Lower leg skin (tissue), 4 donors: ENCODE data around the gene POPDC2. TPM values are rescaled to one million over a fixed set of nuclear protein-coding genes. Genes with fewer than 3 reads are reported as not detected.

Experiments used
- DNase-seq, 2 donors: peaks; one replicate each; pipeline ENCODE4 v3.0.0-alpha.2; 2019; ENCODE audit warnings: low spot score in 2 of 2
- H3K4me3 ChIP-seq: fragments of 200-600 bp; sonication (generic); 2 replicates; pipeline ENCODE4 v1.5.1; 2017; ENCODE audit warnings: mild to moderate bottlenecking, low read depth; ENCODE audit not compliant: poor library complexity, severe bottlenecking
- POLR2A ChIP-seq, 2 donors: fragments of 450-650 bp; IDR thresholded peaks; one replicate each; pipeline ENCODE4 v1.6.1; 2016 to 2017; ENCODE audit warnings: antibody characterized with exemption in 2 of 2, mild to moderate bottlenecking in 1 of 2, moderate library complexity in 1 of 2
- WGBS, 2 donors: methylation state at CpG; one replicate each; pipeline ENCODE4 v1.1.5; 2018; 5-methylcytosine and 5-hydroxymethylcytosine counted together
- intact Hi-C: fragments of 100-400 bp; cut with DNase I; formaldehyde crosslinking; loops from one replicate; pipeline ENCODE4 v1.15.0; 2023; ENCODE audit warnings: low total_unique reads
- total RNA-seq, 4 donors: library from RNA; depleted of rRNA; stranded (reverse); fragments of >200 nt; gene quantifications; one replicate each; pipeline ENCODE4 v1.1.0, GENCODE V29; 2016
- TF ChIP-seq, protein P1 (sequence below), 3 donors: fragments of 450-650 bp; IDR thresholded peaks; one replicate each; pipeline ENCODE4 v1.5.1; 2016; ENCODE audit warnings: antibody characterized with exemption in 3 of 3, mild to moderate bottlenecking in 3 of 3, moderate library complexity in 2 of 3

The POPDC2 gene
- total RNA-seq, 4 donors from 2014 or later, result 0.97 to 1.9 (median 1.3) TPM

DNA sequence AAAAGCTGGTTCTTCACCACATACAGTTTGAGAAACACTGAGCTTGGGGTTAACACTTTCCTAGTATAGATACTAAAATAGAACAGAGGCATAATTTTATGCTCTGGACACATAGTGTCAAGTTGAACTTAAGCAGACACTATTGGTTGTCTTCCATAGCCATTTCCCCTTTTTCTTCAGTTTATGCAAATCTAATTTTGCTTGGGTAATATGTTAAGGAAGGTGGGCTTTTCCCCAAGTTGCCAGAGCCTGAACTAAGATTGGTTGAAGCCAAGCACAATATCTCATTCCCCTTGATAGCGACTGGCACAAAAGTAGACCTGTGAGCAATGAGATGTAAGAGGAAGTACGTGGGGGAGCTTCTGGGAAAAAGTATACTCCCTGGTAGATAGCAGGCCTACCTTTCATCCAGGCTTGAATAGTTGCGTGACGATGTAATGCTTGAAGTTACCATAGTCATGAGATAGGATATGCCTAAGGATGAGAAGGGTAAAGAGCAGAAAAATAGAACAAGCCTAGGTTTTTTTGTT, 4.5 kb upstream of the POPDC2 start:
- WGBS, 2 donors, result 88 to 91% methylated on average over 4 of the region's 4 CpGs
- TF ChIP-seq, protein P1, sequence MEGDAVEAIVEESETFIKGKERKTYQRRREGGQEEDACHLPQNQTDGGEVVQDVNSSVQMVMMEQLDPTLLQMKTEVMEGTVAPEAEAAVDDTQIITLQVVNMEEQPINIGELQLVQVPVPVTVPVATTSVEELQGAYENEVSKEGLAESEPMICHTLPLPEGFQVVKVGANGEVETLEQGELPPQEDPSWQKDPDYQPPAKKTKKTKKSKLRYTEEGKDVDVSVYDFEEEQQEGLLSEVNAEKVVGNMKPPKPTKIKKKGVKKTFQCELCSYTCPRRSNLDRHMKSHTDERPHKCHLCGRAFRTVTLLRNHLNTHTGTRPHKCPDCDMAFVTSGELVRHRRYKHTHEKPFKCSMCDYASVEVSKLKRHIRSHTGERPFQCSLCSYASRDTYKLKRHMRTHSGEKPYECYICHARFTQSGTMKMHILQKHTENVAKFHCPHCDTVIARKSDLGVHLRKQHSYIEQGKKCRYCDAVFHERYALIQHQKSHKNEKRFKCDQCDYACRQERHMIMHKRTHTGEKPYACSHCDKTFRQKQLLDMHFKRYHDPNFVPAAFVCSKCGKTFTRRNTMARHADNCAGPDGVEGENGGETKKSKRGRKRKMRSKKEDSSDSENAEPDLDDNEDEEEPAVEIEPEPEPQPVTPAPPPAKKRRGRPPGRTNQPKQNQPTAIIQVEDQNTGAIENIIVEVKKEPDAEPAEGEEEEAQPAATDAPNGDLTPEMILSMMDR (IDR thresholded peaks at IDR 0.05), result no peak
- no peak for TF ChIP-seq POLR2A (IDR thresholded peaks at IDR 0.05)
- intact Hi-C loops, result no loop called here
- H3K4me3 ChIP-seq, result no peak overlapping the region
- no peak for DNase-seq

- intact Hi-C loops, result no loop called here
- 72 to 74% methylated on average over 4 of the region's 4 CpGs for WGBS, 2 donors
- TF ChIP-seq, protein P1 (IDR thresholded peaks at IDR 0.05), result no peak
- no peak for TF ChIP-seq POLR2A (IDR thresholded peaks at IDR 0.05)
- no peak overlapping the region for H3K4me3 ChIP-seq
- no peak for DNase-seq
Observed at GRCh38 chr3:119664370-119664769, 4.0 kb upstream of the POPDC2 start.

- 86 to 87% methylated on average over 2 of the region's 2 CpGs for WGBS, 2 donors
- TF ChIP-seq POLR2A (IDR thresholded peaks at IDR 0.05), result no peak
- TF ChIP-seq, protein P1 (IDR thresholded peaks at IDR 0.05), result no peak
- no peak for DNase-seq
- intact Hi-C loops, result no loop called here
- no peak overlapping the region for H3K4me3 ChIP-seq
Observed at GRCh38 chr3:119663885-119664284, 3.5 kb upstream of the POPDC2 start.

DNA sequence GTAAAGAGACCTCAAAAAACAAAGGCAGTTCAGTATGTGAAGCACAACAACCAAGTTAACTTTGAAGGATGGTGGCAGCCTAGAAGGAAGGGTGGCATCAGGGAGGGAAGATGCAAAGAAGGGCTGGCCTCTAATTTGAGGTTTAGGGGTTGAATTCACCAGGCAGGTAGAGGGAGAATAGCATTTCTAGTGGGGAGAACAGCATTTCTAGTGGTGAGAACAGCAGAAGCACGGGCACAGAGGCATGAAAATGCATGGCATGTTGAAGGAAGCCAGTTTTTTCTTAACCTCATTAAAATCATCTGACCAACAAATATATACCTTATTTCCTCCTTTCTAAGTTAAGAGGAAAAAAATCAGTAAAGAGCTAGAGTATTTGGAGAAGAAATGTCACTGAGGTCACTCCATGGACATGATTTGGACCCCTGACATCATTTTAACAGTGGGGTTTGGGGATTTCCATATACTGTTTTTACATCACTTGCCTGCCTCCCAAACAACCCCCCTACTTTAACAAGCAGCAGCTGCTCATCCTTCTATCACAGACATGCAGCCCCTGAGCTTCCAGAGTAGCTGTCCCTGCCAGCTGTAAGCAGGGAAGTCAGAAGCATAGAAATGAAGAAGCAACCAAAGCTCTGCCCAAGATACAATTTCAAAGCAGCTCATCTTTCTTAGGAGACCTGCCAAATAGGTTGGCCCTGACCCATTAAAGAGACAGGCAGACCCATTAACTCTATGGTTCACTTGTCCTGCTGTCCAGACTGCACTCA, 2.4 kb upstream of the POPDC2 start:
- intact Hi-C loops, result no loop called here
- no peak for DNase-seq
- 46 to 47% methylated on average over 1 of the region's 1 CpG for WGBS, 2 donors
- TF ChIP-seq, protein P1 (IDR thresholded peaks at IDR 0.05), result no peak
- no peak for TF ChIP-seq POLR2A (IDR thresholded peaks at IDR 0.05)
- no peak overlapping the region for H3K4me3 ChIP-seq

DNA sequence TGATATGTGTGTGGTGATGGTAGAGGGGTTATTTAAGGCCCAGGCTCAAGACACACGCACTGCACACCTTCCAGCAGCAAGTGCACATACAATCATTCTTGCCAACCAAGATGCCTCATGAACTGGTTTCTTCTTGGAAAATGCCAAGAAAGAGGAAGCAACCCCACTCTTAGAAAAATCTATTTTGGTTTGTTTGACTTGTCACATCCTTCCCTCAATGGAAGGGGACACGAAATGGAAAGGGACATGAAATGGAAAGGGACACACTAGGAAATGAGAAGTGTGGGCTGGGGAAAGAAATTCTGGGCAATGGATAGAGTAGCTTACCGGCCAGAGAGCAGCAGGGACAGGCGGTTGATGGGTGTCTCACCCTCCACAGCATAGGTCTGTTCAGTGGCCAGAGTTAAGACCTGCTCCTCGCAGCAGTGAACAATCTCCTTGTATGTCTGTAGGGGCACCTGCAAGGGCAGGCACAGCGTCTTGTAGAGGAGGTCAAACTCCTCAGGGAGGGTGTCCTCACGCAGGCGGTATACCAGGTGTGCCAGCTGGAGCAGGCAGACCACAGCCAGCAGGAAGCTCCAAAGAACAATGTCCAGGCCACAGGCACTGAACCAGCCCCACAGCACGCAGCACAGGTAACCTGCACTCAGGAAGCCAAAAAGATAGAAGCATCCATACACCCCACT, 640 bp downstream of the POPDC2 start:
- intact Hi-C loops, result no loop called here
- no peak for DNase-seq
- no peak for TF ChIP-seq POLR2A (IDR thresholded peaks at IDR 0.05)
- TF ChIP-seq, protein P1 (IDR thresholded peaks at IDR 0.05), result no peak
- WGBS, 2 donors, result 82 to 83% methylated on average over 9 of the region's 9 CpGs
- no peak overlapping the region for H3K4me3 ChIP-seq
